Measurements from ENCODE around the gene AFP. TPM values are rescaled to one million over a fixed set of nuclear protein-coding genes. Genes with fewer than 3 reads are reported as not detected.

AFP gene
- total and polyA plus RNA-seq, 2 donors from 2014 or later = 11.6 TPM; not detected in 1

GRCh38 chr4:73420615-73421014 lies 15.4 kb upstream of the AFP start:
- Histone ChIP-seq H3K4me1 (ENCODE audit: control insufficient read depth in 2 of 3, insufficient read depth in 2 of 3, low read depth in 1 of 3, low read length in 3 of 3) (no peaks in the 10 kb centered on the region), H3K9me3 (ENCODE audit: control insufficient read depth in 2 of 3, insufficient read depth in 1 of 3, low read length in 3 of 3) (no peaks in the 10 kb centered on the region), H3K4me3 (ENCODE audit: low read length in 3 of 3) (no peak overlapping the region), H3K27me3 (ENCODE audit: control insufficient read depth, insufficient read depth, low read length) (no peaks in the 10 kb centered on the region), H3K36me3 (ENCODE audit: control insufficient read depth in 2 of 3, insufficient read depth in 3 of 3, low read length in 3 of 3) (no peaks in the 10 kb centered on the region), H3K9ac (ENCODE audit: low read length in 3 of 3) (no peak overlapping the region), H3K27ac (ENCODE audit: low read depth in 2 of 2, low read length in 2 of 2) (no peak overlapping the region)
- DNase-seq (no peak), FAIRE-seq (no peak)
- TF ChIP-seq, protein P1, sequence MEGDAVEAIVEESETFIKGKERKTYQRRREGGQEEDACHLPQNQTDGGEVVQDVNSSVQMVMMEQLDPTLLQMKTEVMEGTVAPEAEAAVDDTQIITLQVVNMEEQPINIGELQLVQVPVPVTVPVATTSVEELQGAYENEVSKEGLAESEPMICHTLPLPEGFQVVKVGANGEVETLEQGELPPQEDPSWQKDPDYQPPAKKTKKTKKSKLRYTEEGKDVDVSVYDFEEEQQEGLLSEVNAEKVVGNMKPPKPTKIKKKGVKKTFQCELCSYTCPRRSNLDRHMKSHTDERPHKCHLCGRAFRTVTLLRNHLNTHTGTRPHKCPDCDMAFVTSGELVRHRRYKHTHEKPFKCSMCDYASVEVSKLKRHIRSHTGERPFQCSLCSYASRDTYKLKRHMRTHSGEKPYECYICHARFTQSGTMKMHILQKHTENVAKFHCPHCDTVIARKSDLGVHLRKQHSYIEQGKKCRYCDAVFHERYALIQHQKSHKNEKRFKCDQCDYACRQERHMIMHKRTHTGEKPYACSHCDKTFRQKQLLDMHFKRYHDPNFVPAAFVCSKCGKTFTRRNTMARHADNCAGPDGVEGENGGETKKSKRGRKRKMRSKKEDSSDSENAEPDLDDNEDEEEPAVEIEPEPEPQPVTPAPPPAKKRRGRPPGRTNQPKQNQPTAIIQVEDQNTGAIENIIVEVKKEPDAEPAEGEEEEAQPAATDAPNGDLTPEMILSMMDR (IDR thresholded peaks at IDR 0.05; ENCODE audit: borderline replicate concordance, extremely low read depth, insufficient read depth) = no peak
- intact Hi-C loops (cut with DNase I) = no loop called here

DNA sequence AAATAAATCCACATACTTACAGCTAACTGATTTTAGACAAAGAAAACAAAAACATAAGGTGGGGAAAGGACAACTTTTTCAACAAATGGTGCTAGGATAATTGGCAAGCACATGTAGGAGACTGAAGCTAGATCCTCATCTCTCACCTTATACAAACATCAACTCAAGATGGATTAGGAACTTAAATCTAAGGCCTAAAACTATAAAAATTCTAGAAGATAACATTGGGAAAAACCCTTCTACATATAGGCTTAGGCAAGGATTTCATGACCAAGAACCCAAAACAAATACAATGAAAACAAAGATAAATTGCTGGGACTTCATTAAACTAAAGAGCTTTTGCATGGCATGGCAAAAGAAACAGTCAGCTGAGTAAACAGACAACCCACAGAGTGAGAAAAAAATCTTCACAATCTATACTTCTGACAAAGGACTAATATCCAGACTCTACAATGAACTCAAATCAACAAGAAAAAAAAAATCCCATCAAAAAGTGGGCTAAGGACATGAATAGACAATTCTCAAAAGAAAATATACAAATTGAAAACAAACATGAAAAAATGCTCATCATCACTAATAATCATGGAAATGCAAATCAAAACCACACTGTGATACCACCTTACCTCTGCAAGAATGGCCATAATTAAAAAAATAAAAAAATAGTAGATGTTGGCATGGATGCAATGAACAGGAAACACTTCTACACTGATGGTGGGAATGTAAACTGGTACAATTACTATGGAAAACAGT lies 14.1 kb upstream of the AFP start:
- no peaks in the 10 kb centered on the region for H3K9me3 ChIP-seq (ENCODE audit: control insufficient read depth in 2 of 3, insufficient read depth in 1 of 3, low read length in 3 of 3)
- intact Hi-C loops (cut with DNase I) = no loop called here

GRCh38 chr4:73422458-73422752 lies 13.6 kb upstream of the AFP start:
- no peaks in the 10 kb centered on the region for H3K27me3 ChIP-seq (ENCODE audit: control insufficient read depth, insufficient read depth, low read length)
- no peaks in the 10 kb centered on the region for H3K36me3 ChIP-seq (ENCODE audit: control insufficient read depth in 2 of 3, insufficient read depth in 3 of 3, low read length in 3 of 3)
- intact Hi-C loops (cut with DNase I) = no loop called here
- no peak for DNase-seq
- H3K4me3 ChIP-seq (ENCODE audit: low read length in 3 of 3) = no peak overlapping the region
- no peak overlapping the region for H3K27ac ChIP-seq (ENCODE audit: low read depth in 2 of 2, low read length in 2 of 2)
- no peak overlapping the region for H3K9ac ChIP-seq (ENCODE audit: low read length in 3 of 3)
- no peak for FAIRE-seq
- TF ChIP-seq, protein P1 (IDR thresholded peaks at IDR 0.05; ENCODE audit: borderline replicate concordance, extremely low read depth, insufficient read depth) = no peak
- H3K4me1 ChIP-seq (ENCODE audit: control insufficient read depth in 2 of 3, insufficient read depth in 2 of 3, low read depth in 1 of 3, low read length in 3 of 3) = no peaks in the 10 kb centered on the region
- no peaks in the 10 kb centered on the region for H3K9me3 ChIP-seq (ENCODE audit: control insufficient read depth in 2 of 3, insufficient read depth in 1 of 3, low read length in 3 of 3)

More for the DNA sequence above, 14.1 kb upstream of the AFP start:
- no peak overlapping the region for H3K27ac ChIP-seq (ENCODE audit: low read depth in 2 of 2, low read length in 2 of 2)
- H3K36me3 ChIP-seq (ENCODE audit: control insufficient read depth in 2 of 3, insufficient read depth in 3 of 3, low read length in 3 of 3) = no peaks in the 10 kb centered on the region
- H3K27me3 ChIP-seq (ENCODE audit: control insufficient read depth, insufficient read depth, low read length) = no peaks in the 10 kb centered on the region
- DNase-seq (no peak), FAIRE-seq (no peak)
- no peak overlapping the region for H3K4me3 ChIP-seq (ENCODE audit: low read length in 3 of 3)
- TF ChIP-seq, protein P1 (IDR thresholded peaks at IDR 0.05; ENCODE audit: borderline replicate concordance, extremely low read depth, insufficient read depth) = no peak
- H3K9ac ChIP-seq (ENCODE audit: low read length in 3 of 3) = no peak overlapping the region
- H3K4me1 ChIP-seq (ENCODE audit: control insufficient read depth in 2 of 3, insufficient read depth in 2 of 3, low read depth in 1 of 3, low read length in 3 of 3) = no peaks in the 10 kb centered on the region

GRCh38 chr4:73423184-73423583 lies 12.8 kb upstream of the AFP start:
- H3K36me3 ChIP-seq (ENCODE audit: control insufficient read depth in 2 of 3, insufficient read depth in 3 of 3, low read length in 3 of 3) = no peaks in the 10 kb centered on the region
- no peak for FAIRE-seq
- H3K9ac ChIP-seq (ENCODE audit: low read length in 3 of 3) = no peak overlapping the region
- no peaks in the 10 kb centered on the region for H3K4me1 ChIP-seq (ENCODE audit: control insufficient read depth in 2 of 3, insufficient read depth in 2 of 3, low read depth in 1 of 3, low read length in 3 of 3)
- no peak overlapping the region for H3K27ac ChIP-seq (ENCODE audit: low read depth in 2 of 2, low read length in 2 of 2)
- H3K27me3 ChIP-seq (ENCODE audit: control insufficient read depth, insufficient read depth, low read length) = no peaks in the 10 kb centered on the region
- H3K4me3 ChIP-seq (ENCODE audit: low read length in 3 of 3) = no peak overlapping the region
- TF ChIP-seq, protein P1 (IDR thresholded peaks at IDR 0.05; ENCODE audit: borderline replicate concordance, extremely low read depth, insufficient read depth) = no peak
- intact Hi-C loops (cut with DNase I) = no loop called here
- no peak for DNase-seq
- H3K9me3 ChIP-seq (ENCODE audit: control insufficient read depth in 2 of 3, insufficient read depth in 1 of 3, low read length in 3 of 3) = no peaks in the 10 kb centered on the region

Measured in kidney (tissue), 14 donors.